ENCODE data around the gene GTPBP3. TPM values are rescaled to one million over a fixed set of nuclear protein-coding genes. Genes with fewer than 3 reads are reported as not detected.

Gene GTPBP3
- polyA plus RNA-seq, 3 donors: 1.0 to 22.0 (median 1.7) TPM

GRCh38 chr19:17326595-17326966 is 10.8 kb upstream of the GTPBP3 start:
- peaks cover 11 to 31% of the 10 kb centered on the region in 2 donors for H3K27me3 ChIP-seq (ENCODE audit: control insufficient read depth in 2 of 2, insufficient read depth in 2 of 2, low read length in 2 of 2)
- peaks cover 19% of the 10 kb centered on the region for H3K4me1 Mint-ChIP-seq
- intact Hi-C loops (cut with micrococcal nuclease): no loop called here
- TF ChIP-seq, protein P1, sequence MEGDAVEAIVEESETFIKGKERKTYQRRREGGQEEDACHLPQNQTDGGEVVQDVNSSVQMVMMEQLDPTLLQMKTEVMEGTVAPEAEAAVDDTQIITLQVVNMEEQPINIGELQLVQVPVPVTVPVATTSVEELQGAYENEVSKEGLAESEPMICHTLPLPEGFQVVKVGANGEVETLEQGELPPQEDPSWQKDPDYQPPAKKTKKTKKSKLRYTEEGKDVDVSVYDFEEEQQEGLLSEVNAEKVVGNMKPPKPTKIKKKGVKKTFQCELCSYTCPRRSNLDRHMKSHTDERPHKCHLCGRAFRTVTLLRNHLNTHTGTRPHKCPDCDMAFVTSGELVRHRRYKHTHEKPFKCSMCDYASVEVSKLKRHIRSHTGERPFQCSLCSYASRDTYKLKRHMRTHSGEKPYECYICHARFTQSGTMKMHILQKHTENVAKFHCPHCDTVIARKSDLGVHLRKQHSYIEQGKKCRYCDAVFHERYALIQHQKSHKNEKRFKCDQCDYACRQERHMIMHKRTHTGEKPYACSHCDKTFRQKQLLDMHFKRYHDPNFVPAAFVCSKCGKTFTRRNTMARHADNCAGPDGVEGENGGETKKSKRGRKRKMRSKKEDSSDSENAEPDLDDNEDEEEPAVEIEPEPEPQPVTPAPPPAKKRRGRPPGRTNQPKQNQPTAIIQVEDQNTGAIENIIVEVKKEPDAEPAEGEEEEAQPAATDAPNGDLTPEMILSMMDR (IDR thresholded peaks at IDR 0.05): no peak
- H3K27me3 Mint-ChIP-seq (ENCODE audit: low read depth in 3 of 3): peaks cover 27 to 58% (median 31%) of the 10 kb centered on the region in 3 donors
- peaks cover 21 to 28% of the 10 kb centered on the region in 2 donors for H3K4me1 ChIP-seq (ENCODE audit: control insufficient read depth in 1 of 2, insufficient read depth in 2 of 2, low read length in 2 of 2)
- H3K9ac ChIP-seq (ENCODE audit: insufficient read depth, low read length, poor library complexity, severe bottlenecking): no peak overlapping the region
- no peak overlapping the region for H2AFZ ChIP-seq (ENCODE audit: insufficient read depth, low read depth, low read length, poor library complexity, severe bottlenecking)
- peak overlapping the region in 1 of 7 donors; percentile 6 for H3K27ac Mint-ChIP-seq
- no peak overlapping the region for H3K4me2 ChIP-seq (replicated peaks; ENCODE audit: extremely low read depth, low read length, poor library complexity, severe bottlenecking)
- peaks cover 27 to 53% of the 10 kb centered on the region in 2 donors for H3K36me3 Mint-ChIP-seq
- H3K4me3 ChIP-seq (replicated peaks in 1 of 3; ENCODE audit: low read depth in 2 of 3, low read length in 3 of 3): no peak overlapping the region
- H3K36me3 ChIP-seq (replicated peaks in 1 of 2; ENCODE audit: control insufficient read depth in 1 of 2, insufficient read depth in 2 of 2, low read length in 2 of 2): peaks cover 15 to 22% of the 10 kb centered on the region in 2 donors
- peaks cover 0 to 9% (median 7%) of the 10 kb centered on the region in 7 donors for H3K9me3 Mint-ChIP-seq
- H3K9me3 ChIP-seq (replicated peaks in 1 of 2; ENCODE audit: control insufficient read depth in 1 of 2, insufficient read depth in 1 of 2, low read length in 2 of 2): peaks cover 0 to 12% of the 10 kb centered on the region in 2 donors
- no peak overlapping the region for H3K4me3 Mint-ChIP-seq
- 98% methylated on average over 7 of the region's 11 CpGs for WGBS (ENCODE audit: insufficient coverage)
- no peak for DNase-seq
- H3K27ac ChIP-seq (ENCODE audit: low read depth in 1 of 2, low read length in 2 of 2): no peak overlapping the region
- H4K20me1 ChIP-seq (ENCODE audit: insufficient read depth, low read length): peaks cover 43% of the 10 kb centered on the region
- H3K79me2 ChIP-seq (ENCODE audit: insufficient read depth, low read length): no peaks in the 10 kb centered on the region

GRCh38 chr19:17327068-17327653 is 10.2 kb upstream of the GTPBP3 start:
- peaks cover 27 to 58% (median 30%) of the 10 kb centered on the region in 3 donors for H3K27me3 Mint-ChIP-seq (ENCODE audit: low read depth in 3 of 3)
- H3K27ac Mint-ChIP-seq: no peak overlapping the region
- H3K4me2 ChIP-seq (replicated peaks; ENCODE audit: extremely low read depth, low read length, poor library complexity, severe bottlenecking): no peak overlapping the region
- intact Hi-C loops (cut with micrococcal nuclease): no loop called here
- no peak overlapping the region for H3K9ac ChIP-seq (ENCODE audit: insufficient read depth, low read length, poor library complexity, severe bottlenecking)
- peaks cover 0 to 12% of the 10 kb centered on the region in 2 donors for H3K9me3 ChIP-seq (replicated peaks in 1 of 2; ENCODE audit: control insufficient read depth in 1 of 2, insufficient read depth in 1 of 2, low read length in 2 of 2)
- no peak for DNase-seq
- H3K9me3 Mint-ChIP-seq: peaks cover 0 to 9% (median 7%) of the 10 kb centered on the region in 7 donors
- peaks cover 27 to 51% of the 10 kb centered on the region in 2 donors for H3K36me3 Mint-ChIP-seq
- peaks cover 40% of the 10 kb centered on the region for H4K20me1 ChIP-seq (ENCODE audit: insufficient read depth, low read length)
- H3K4me3 ChIP-seq (replicated peaks in 1 of 3; ENCODE audit: low read depth in 2 of 3, low read length in 3 of 3): no peak overlapping the region
- no peak overlapping the region for H2AFZ ChIP-seq (ENCODE audit: insufficient read depth, low read depth, low read length, poor library complexity, severe bottlenecking)
- H3K27ac ChIP-seq (ENCODE audit: low read depth in 1 of 2, low read length in 2 of 2): no peak overlapping the region
- H3K36me3 ChIP-seq (replicated peaks in 1 of 2; ENCODE audit: control insufficient read depth in 1 of 2, insufficient read depth in 2 of 2, low read length in 2 of 2): peaks cover 9 to 16% of the 10 kb centered on the region in 2 donors
- H3K4me3 Mint-ChIP-seq: no peak overlapping the region
- no peaks in the 10 kb centered on the region for H3K79me2 ChIP-seq (ENCODE audit: insufficient read depth, low read length)
- H3K4me1 Mint-ChIP-seq: peaks cover 19% of the 10 kb centered on the region
- TF ChIP-seq, protein P1 (IDR thresholded peaks at IDR 0.05): no peak
- H3K4me1 ChIP-seq (ENCODE audit: control insufficient read depth in 1 of 2, insufficient read depth in 2 of 2, low read length in 2 of 2): peaks cover 21 to 28% of the 10 kb centered on the region in 2 donors
- H3K27me3 ChIP-seq (ENCODE audit: control insufficient read depth in 2 of 2, insufficient read depth in 2 of 2, low read length in 2 of 2): peaks cover 11 to 31% of the 10 kb centered on the region in 2 donors
- WGBS (ENCODE audit: insufficient coverage): 94% methylated on average over 22 of the region's 27 CpGs

All from CD14-positive monocyte (primary cell).